Liver (tissue), 3 donors: Measurements from ENCODE around the gene UTP25.

Experiments
- SP1 ChIP-seq: IDR thresholded peaks from 2 replicates; pipeline ENCODE4 v1.6.1; 2018; ENCODE audit warnings: antibody characterized with exemption, mild to moderate bottlenecking
- TF ChIP-seq, protein P1 (sequence below): fragments of 150-350 bp; IDR thresholded peaks from 2 replicates; pipeline ENCODE4 v1.5.1; 2017; ENCODE audit warnings: improper control_type of control experiment, low read depth, low read length; ENCODE audit not compliant: missing input control
- TF ChIP-seq, protein P2 (sequence below): IDR thresholded peaks from 2 replicates; pipeline ENCODE4 v1.6.1; 2016; ENCODE audit warnings: antibody characterized with exemption
- TF ChIP-seq, protein P3 (sequence below): IDR thresholded peaks from 2 replicates; pipeline ENCODE4 v1.6.1; 2016; ENCODE audit warnings: antibody characterized with exemption, mild to moderate bottlenecking
- donor health status: healthy.
- donor health status: healthy.

DNA sequence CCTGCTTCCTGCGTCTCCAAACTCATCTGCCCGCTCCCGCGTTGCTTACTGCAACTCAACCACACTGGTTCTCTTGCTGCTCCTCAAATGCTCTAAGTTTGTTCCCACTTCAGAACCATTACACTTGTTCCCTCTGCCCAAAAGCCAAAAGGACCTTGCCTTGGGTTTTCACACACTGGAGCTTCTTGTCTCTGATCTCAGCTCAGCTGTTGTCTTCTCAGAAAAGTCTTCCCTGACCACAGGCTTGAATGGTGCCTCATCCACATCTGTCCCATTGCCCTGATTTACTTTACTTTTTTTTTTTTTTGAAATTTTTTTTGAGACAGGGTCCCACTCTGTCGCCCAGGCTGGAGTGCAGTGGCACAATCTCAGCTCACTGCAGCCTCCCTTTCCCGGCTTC lies 66.0 kb downstream of the UTP25 start:
- TF ChIP-seq, protein P1, sequence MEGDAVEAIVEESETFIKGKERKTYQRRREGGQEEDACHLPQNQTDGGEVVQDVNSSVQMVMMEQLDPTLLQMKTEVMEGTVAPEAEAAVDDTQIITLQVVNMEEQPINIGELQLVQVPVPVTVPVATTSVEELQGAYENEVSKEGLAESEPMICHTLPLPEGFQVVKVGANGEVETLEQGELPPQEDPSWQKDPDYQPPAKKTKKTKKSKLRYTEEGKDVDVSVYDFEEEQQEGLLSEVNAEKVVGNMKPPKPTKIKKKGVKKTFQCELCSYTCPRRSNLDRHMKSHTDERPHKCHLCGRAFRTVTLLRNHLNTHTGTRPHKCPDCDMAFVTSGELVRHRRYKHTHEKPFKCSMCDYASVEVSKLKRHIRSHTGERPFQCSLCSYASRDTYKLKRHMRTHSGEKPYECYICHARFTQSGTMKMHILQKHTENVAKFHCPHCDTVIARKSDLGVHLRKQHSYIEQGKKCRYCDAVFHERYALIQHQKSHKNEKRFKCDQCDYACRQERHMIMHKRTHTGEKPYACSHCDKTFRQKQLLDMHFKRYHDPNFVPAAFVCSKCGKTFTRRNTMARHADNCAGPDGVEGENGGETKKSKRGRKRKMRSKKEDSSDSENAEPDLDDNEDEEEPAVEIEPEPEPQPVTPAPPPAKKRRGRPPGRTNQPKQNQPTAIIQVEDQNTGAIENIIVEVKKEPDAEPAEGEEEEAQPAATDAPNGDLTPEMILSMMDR: no peak
- TF ChIP-seq, protein P2, sequence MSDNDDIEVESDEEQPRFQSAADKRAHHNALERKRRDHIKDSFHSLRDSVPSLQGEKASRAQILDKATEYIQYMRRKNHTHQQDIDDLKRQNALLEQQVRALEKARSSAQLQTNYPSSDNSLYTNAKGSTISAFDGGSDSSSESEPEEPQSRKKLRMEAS: no peak
- no peak for TF ChIP-seq SP1
- TF ChIP-seq, protein P3, sequence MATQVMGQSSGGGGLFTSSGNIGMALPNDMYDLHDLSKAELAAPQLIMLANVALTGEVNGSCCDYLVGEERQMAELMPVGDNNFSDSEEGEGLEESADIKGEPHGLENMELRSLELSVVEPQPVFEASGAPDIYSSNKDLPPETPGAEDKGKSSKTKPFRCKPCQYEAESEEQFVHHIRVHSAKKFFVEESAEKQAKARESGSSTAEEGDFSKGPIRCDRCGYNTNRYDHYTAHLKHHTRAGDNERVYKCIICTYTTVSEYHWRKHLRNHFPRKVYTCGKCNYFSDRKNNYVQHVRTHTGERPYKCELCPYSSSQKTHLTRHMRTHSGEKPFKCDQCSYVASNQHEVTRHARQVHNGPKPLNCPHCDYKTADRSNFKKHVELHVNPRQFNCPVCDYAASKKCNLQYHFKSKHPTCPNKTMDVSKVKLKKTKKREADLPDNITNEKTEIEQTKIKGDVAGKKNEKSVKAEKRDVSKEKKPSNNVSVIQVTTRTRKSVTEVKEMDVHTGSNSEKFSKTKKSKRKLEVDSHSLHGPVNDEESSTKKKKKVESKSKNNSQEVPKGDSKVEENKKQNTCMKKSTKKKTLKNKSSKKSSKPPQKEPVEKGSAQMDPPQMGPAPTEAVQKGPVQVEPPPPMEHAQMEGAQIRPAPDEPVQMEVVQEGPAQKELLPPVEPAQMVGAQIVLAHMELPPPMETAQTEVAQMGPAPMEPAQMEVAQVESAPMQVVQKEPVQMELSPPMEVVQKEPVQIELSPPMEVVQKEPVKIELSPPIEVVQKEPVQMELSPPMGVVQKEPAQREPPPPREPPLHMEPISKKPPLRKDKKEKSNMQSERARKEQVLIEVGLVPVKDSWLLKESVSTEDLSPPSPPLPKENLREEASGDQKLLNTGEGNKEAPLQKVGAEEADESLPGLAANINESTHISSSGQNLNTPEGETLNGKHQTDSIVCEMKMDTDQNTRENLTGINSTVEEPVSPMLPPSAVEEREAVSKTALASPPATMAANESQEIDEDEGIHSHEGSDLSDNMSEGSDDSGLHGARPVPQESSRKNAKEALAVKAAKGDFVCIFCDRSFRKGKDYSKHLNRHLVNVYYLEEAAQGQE: no peak
